HEK293 (cell line): ENCODE results near the gene DAPK2.

Source experiments
- GLI2 ChIP-seq: fragments of 450-650 bp; formaldehyde crosslinking; IDR thresholded peaks from 2 replicates; pipeline ENCODE4; 2017; ENCODE audit warnings: missing biosample characterization, missing genetic modification characterization, low read depth, borderline replicate concordance
- ZNF157 ChIP-seq: fragments of 450-650 bp; formaldehyde crosslinking; IDR thresholded peaks from 2 replicates; pipeline ENCODE4 v1.5.1; 2016; ENCODE audit warnings: missing biosample characterization, missing genetic modification characterization
- ZNF202 ChIP-seq: fragments of 450-650 bp; formaldehyde crosslinking; IDR thresholded peaks from 2 replicates; pipeline ENCODE4 v1.5.1; 2016; ENCODE audit warnings: missing biosample characterization, missing genetic modification characterization, borderline replicate concordance
- ZNF274 ChIP-seq, 2 experiments: fragments of 200-500 bp in 1 of 2; fragments of 450-650 bp in 1 of 2; sonication (Bioruptor generic) in 1 of 2; formaldehyde crosslinking in 1 of 2; IDR thresholded peaks; 2 replicates each; pipeline versions ENCODE4 v1.5.1 to v1.6.1; 2014 to 2016; ENCODE audit warnings: borderline replicate concordance in 1 of 2, inconsistent platforms in 1 of 2, low read length in 1 of 2, missing biosample characterization in 1 of 2, missing genetic modification characterization in 1 of 2
- ZNF510 ChIP-seq: fragments of 450-650 bp; formaldehyde crosslinking; IDR thresholded peaks from 2 replicates; pipeline ENCODE4 v1.5.1; 2018; ENCODE audit warnings: mild to moderate bottlenecking, missing genetic modification characterization, missing biosample characterization; ENCODE audit not compliant: insufficient replicate concordance
- ZNF530 ChIP-seq: fragments of 450-650 bp; formaldehyde crosslinking; IDR thresholded peaks from 2 replicates; pipeline ENCODE4 v1.5.1; 2016; ENCODE audit warnings: low read depth, missing biosample characterization, missing genetic modification characterization
- ZNF561 ChIP-seq: fragments of 450-650 bp; IDR thresholded peaks from 2 replicates; pipeline ENCODE4 v1.5.1; 2018; ENCODE audit warnings: missing biosample characterization, missing genetic modification characterization, borderline replicate concordance
- TF ChIP-seq, protein P1 (sequence below): fragments of 450-650 bp; formaldehyde crosslinking; IDR thresholded peaks from 2 replicates; pipeline ENCODE4 v1.5.1; 2016; ENCODE audit warnings: missing biosample characterization, missing genetic modification characterization
- TF ChIP-seq, protein P2 (sequence below): fragments of 450-650 bp; formaldehyde crosslinking; IDR thresholded peaks from 2 replicates; pipeline ENCODE4 v1.5.1; 2016; ENCODE audit warnings: missing biosample characterization, missing genetic modification characterization

DNA sequence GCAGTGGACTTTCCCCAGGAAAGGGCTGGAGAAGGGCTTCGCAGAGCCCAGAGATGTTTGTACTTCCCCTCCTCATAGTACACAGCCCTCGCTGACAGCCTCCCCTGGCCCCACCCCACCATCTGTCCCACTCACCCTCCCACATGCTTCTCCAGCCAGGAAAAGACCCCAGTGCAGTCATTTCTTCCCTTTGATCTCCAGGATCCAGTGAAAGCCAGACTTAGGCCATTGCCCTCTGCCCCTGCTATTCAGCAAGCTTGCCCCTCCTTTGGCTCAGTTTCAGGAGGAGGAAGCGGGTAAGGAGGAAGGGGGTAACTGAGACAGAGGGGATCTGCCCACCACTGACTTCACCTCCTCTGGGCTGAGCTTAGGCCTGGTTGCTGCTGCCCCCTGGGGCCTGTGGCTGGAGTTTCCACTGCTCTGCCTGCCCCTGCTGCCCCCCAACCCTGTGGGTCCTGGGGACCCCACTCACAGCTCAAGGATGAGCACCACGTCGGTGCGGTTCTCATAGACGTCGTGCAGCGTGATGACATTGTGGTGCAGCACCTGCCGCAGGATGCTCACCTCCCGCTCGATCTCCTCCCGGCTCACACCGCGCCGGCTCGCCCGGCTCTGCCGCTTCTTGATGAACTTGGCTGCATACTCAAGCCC is 63.1 kb downstream of the DAPK2 start:
- no peak for TF ChIP-seq ZNF561
- TF ChIP-seq ZNF530 (tag by site-specific recombination): no peak
- no peak for TF ChIP-seq ZNF157
- TF ChIP-seq, protein P1, sequence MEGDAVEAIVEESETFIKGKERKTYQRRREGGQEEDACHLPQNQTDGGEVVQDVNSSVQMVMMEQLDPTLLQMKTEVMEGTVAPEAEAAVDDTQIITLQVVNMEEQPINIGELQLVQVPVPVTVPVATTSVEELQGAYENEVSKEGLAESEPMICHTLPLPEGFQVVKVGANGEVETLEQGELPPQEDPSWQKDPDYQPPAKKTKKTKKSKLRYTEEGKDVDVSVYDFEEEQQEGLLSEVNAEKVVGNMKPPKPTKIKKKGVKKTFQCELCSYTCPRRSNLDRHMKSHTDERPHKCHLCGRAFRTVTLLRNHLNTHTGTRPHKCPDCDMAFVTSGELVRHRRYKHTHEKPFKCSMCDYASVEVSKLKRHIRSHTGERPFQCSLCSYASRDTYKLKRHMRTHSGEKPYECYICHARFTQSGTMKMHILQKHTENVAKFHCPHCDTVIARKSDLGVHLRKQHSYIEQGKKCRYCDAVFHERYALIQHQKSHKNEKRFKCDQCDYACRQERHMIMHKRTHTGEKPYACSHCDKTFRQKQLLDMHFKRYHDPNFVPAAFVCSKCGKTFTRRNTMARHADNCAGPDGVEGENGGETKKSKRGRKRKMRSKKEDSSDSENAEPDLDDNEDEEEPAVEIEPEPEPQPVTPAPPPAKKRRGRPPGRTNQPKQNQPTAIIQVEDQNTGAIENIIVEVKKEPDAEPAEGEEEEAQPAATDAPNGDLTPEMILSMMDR: no peak
- TF ChIP-seq, protein P2, sequence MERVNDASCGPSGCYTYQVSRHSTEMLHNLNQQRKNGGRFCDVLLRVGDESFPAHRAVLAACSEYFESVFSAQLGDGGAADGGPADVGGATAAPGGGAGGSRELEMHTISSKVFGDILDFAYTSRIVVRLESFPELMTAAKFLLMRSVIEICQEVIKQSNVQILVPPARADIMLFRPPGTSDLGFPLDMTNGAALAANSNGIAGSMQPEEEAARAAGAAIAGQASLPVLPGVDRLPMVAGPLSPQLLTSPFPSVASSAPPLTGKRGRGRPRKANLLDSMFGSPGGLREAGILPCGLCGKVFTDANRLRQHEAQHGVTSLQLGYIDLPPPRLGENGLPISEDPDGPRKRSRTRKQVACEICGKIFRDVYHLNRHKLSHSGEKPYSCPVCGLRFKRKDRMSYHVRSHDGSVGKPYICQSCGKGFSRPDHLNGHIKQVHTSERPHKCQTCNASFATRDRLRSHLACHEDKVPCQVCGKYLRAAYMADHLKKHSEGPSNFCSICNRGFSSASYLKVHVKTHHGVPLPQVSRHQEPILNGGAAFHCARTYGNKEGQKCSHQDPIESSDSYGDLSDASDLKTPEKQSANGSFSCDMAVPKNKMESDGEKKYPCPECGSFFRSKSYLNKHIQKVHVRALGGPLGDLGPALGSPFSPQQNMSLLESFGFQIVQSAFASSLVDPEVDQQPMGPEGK: no peak
- no peak for TF ChIP-seq ZNF202 (tag by site-specific recombination)
- TF ChIP-seq ZNF510 (tag by site-specific recombination): no peak
- TF ChIP-seq ZNF274 (IDR thresholded peaks at IDR 0.05; ENCODE audit: low read length): no peak
- TF ChIP-seq ZNF274 (tag by site-specific recombination; IDR thresholded peaks at IDR 0.05; ENCODE audit: borderline replicate concordance): no peak
- TF ChIP-seq GLI2 (tag by site-specific recombination): no peak
